Measurements from ENCODE around the gene BCAS3.

GRCh38 chr17:61398721-61399130 lies 721.1 kb downstream of the BCAS3 start:
- TF ChIP-seq GATA2 (IDR thresholded peaks at IDR 0.05; ENCODE audit: low read depth, low read length), result no peak
- no peak for TF ChIP-seq GATA3 (IDR thresholded peaks at IDR 0.05; ENCODE audit: low read depth, low read length)

Data from SH-SY5Y (cell line).